HG03558 (cell line): ENCODE results near the gene LYL1.

Experiments
- ATAC-seq: cut with Tn5 transposase; IDR thresholded peaks from one replicate; pipeline ENCODE4 v1.9.1; 2021; ENCODE audit warnings: moderate number of reproducible peaks; ENCODE audit not compliant: unreplicated experiment; ENCODE audit errors: extremely low read depth

Gene LYL1

GRCh38 chr19:13060964-13061927 is 41.4 kb downstream of the LYL1 start:
- ATAC-seq = no peak

GRCh38 chr19:13060233-13060963 is 42.3 kb downstream of the LYL1 start:
- ATAC-seq = no peak

GRCh38 chr19:13058951-13059660 is 43.6 kb downstream of the LYL1 start:
- ATAC-seq = no peak

GRCh38 chr19:13057744-13058143 is 44.9 kb downstream of the LYL1 start:
- no peak for ATAC-seq

- no peak for ATAC-seq
Measured at GRCh38 chr19:13057147-13057572, 45.5 kb downstream of the LYL1 start.

GRCh38 chr19:13056052-13056660 is 46.5 kb downstream of the LYL1 start:
- ATAC-seq = no peak

GRCh38 chr19:13055213-13056051 is 47.2 kb downstream of the LYL1 start:
- ATAC-seq = no peak

GRCh38 chr19:13054626-13055212 is 47.9 kb downstream of the LYL1 start:
- no peak for ATAC-seq

GRCh38 chr19:13053761-13054625 is 48.7 kb downstream of the LYL1 start:
- ATAC-seq = no peak

- ATAC-seq = no peak
Measured at GRCh38 chr19:13053238-13053637, 49.4 kb downstream of the LYL1 start.

- no peak for ATAC-seq
Measured at GRCh38 chr19:13052447-13053175, 50.0 kb downstream of the LYL1 start.

- ATAC-seq = no peak
Measured at GRCh38 chr19:13051557-13052165, 51.0 kb downstream of the LYL1 start.

- ATAC-seq = no peak
Measured at GRCh38 chr19:13050274-13050673, 52.4 kb downstream of the LYL1 start.
